22Rv1 (cell line): ENCODE measurements around the gene GSTP1.

Source experiments
- CTCF ChIP-seq: fragments of 450-650 bp; IDR thresholded peaks from 2 replicates; pipeline ENCODE4 v1.5.1; 2017; ENCODE audit warnings: mild to moderate bottlenecking
- ZFX ChIP-seq: fragments of 450-650 bp; IDR thresholded peaks from 2 replicates; pipeline ENCODE4 v1.6.1; 2017; ENCODE audit warnings: antibody characterized with exemption, borderline replicate concordance

- no peak for TF ChIP-seq CTCF
- no peak for TF ChIP-seq ZFX
These were observed 25.7 kb downstream of the GSTP1 start for GRCh38 chr11:67609316-67609715.
